PC-9 (cell line): Measurements from ENCODE around the gene PPAT. TPM values are rescaled to one million over a fixed set of nuclear protein-coding genes. Genes with fewer than 3 reads are reported as not detected.
A peak's percentile ranks its signal among the peaks of the same experiment; 100 is the strongest.

ENCODE experiments used
- BruUV-seq: library from RNA; stranded (reverse); fragments of 400-500 nt; replicated peaks from 2 replicates; lab custom pipeline; 2021; lab: Mats Ljungman, UMichigan
- CTCF ChIA-PET: fragments of 300-600 bp; sonication (Branson Sonifier 250); formaldehyde crosslinking; loops from one replicate; lab custom pipeline; 2022; ENCODE audit warnings: antibody characterized with exemption; lab: Charles Lee
- POLR2A ChIA-PET: fragments of 300-600 bp; sonication (Branson Sonifier 250); formaldehyde crosslinking; loops from one replicate; lab custom pipeline; 2022; ENCODE audit warnings: antibody characterized with exemption; ENCODE audit not compliant: unreplicated experiment; lab: Charles Lee
- DNase-seq, 2 experiments: peaks; one replicate each; pipeline versions ENCODE4 v3.0.0 to v3.0.0-alpha.2; 2015 to 2022; ENCODE audit warnings: mixed read lengths in 1 of 2
- H2AFZ ChIP-seq: fragments of 200-600 bp; sonication (generic); 2 replicates; pipeline ENCODE4 v1.8.1; 2017; ENCODE audit warnings: antibody characterized with exemption
- H3F3A ChIP-seq: fragments of 200-600 bp; sonication (generic); 2 replicates; pipeline ENCODE4 v1.8.1; 2017; ENCODE audit warnings: antibody characterized with exemption, mild to moderate bottlenecking, low read depth; ENCODE audit not compliant: insufficient read depth
- H3K27ac ChIP-seq: fragments of 200-600 bp; sonication (generic); 2 replicates; pipeline ENCODE4 v1.6.1; 2016; ENCODE audit warnings: mixed run types
- H3K27me3 ChIP-seq: fragments of 200-600 bp; sonication (generic); 2 replicates; pipeline ENCODE4 v1.6.1; 2016; ENCODE audit warnings: low read depth, mixed run types; ENCODE audit not compliant: insufficient read depth
- H3K36me3 ChIP-seq: fragments of 200-600 bp; sonication (generic); 2 replicates; pipeline ENCODE4 v1.6.1; 2016; ENCODE audit warnings: low read depth, mixed run types
- H3K4me1 ChIP-seq: fragments of 200-600 bp; sonication (generic); replicated peaks from 2 replicates; pipeline ENCODE4 v1.6.1; 2016; ENCODE audit warnings: mixed run types; ENCODE audit not compliant: insufficient read depth
- H3K4me2 ChIP-seq: fragments of 200-600 bp; sonication (generic); 2 replicates; pipeline ENCODE4 v1.6.1; 2017; ENCODE audit warnings: mixed run types
- H3K4me3 ChIP-seq: fragments of 200-600 bp; sonication (generic); 2 replicates; pipeline ENCODE4 v1.6.1; 2016; ENCODE audit warnings: mixed run types
- H3K79me2 ChIP-seq: fragments of 200-600 bp; sonication (generic); 2 replicates; pipeline ENCODE4 v1.6.1; 2017; ENCODE audit warnings: low read depth, mixed run types
- H3K9me2 ChIP-seq: fragments of 200-600 bp; sonication (generic); 2 replicates; pipeline ENCODE4 v1.8.1; 2017; ENCODE audit warnings: mild to moderate bottlenecking; ENCODE audit not compliant: insufficient read depth
- H3K9me3 ChIP-seq: fragments of 200-600 bp; sonication (generic); 2 replicates; pipeline ENCODE4 v1.8.1; 2016; ENCODE audit warnings: low read depth; ENCODE audit not compliant: insufficient read depth
- H4K20me1 ChIP-seq: fragments of 200-600 bp; sonication (generic); 2 replicates; pipeline ENCODE4 v1.8.1; 2017; ENCODE audit not compliant: insufficient read depth
- CTCF ChIP-seq: fragments of 200-600 bp; sonication (generic); conservative IDR thresholded peaks from 2 replicates; pipeline ENCODE4 v1.6.1; 2017; ENCODE audit warnings: mixed run types, antibody characterized with exemption, mild to moderate bottlenecking, moderate library complexity
- EZH2 ChIP-seq: fragments of 200-600 bp; sonication (generic); IDR thresholded peaks from 2 replicates; pipeline ENCODE4 v1.8.0; 2017; ENCODE audit warnings: antibody characterized with exemption, low read depth
- intact Hi-C: fragments of 100-400 bp; cut with micrococcal nuclease; formaldehyde crosslinking; loops from one replicate; pipeline ENCODE4 v1.10.0; 2022; ENCODE audit not compliant: unreplicated experiment
- total RNA-seq: library from RNA; stranded (reverse); gene quantifications from 2 replicates; pipeline ENCODE4 v1.2.3, GENCODE V29; 2021

The PPAT gene
- total RNA-seq, 1 experiment from 2014 or later, result 21.3 TPM

GRCh38 chr4:56426273-56426672 lies 9.1 kb downstream of the PPAT start:
- Histone ChIP-seq H3K27ac (no peak overlapping the region), H3K79me2 (peaks cover 99% of the 10 kb centered on the region), H3K36me3 (no peaks in the 10 kb centered on the region), H4K20me1 (peaks cover 8% of the 10 kb centered on the region), H3F3A (0 out of 2 replicates have a peak, but pooled peaks cover 5% of the 10 kb centered on the region), H2AFZ (no peak overlapping the region), H3K4me1 (no peaks in the 10 kb centered on the region; the same call in 1 of the 2 replicates), H3K4me3 (no peak overlapping the region), H3K9me2 (no peaks in the 10 kb centered on the region), H3K4me2 (no peak overlapping the region), H3K27me3 (no peaks in the 10 kb centered on the region), H3K9me3 (no peaks in the 10 kb centered on the region)
- no TSS peak for BruUV-seq
- POLR2A ChIA-PET, result no interaction called here
- TF ChIP-seq EZH2, result no peak
- TF ChIP-seq CTCF, result no peak
- intact Hi-C loops, result loop anchor here (10.0 kb wide), 1 partner anchor 119 kb away; no protein-coding TSS in a partner anchor
- DNase-seq, result no peak
- CTCF ChIA-PET, result no interaction called here

- H3K4me1 ChIP-seq, result no peaks in the 10 kb centered on the region
- POLR2A ChIA-PET, result interaction anchor here (0.6 kb wide), 2 partner anchors 10 to 17 kb away, joined by 4 to 21 read pairs; partner anchors contain the start of gene PPAT
- no peak overlapping the region for H3K4me2 ChIP-seq
- no peaks in the 10 kb centered on the region for H3K9me2 ChIP-seq
- intact Hi-C loops, result loop anchor here (10.0 kb wide), 1 partner anchor 119 kb away; no protein-coding TSS in a partner anchor
- no peaks in the 10 kb centered on the region for H3K36me3 ChIP-seq
- H3K79me2 ChIP-seq, result peaks cover 97% of the 10 kb centered on the region
- H3K27me3 ChIP-seq, result no peaks in the 10 kb centered on the region
- H3K9me3 ChIP-seq, result no peaks in the 10 kb centered on the region
- no peak overlapping the region for H3K4me3 ChIP-seq
- no peak overlapping the region for H2AFZ ChIP-seq
- no TSS peak for BruUV-seq
- no peak for DNase-seq
- no peak for TF ChIP-seq CTCF
- TF ChIP-seq EZH2, result no peak
- peaks cover 8% of the 10 kb centered on the region for H4K20me1 ChIP-seq
- CTCF ChIA-PET, result no interaction called here
- no peak overlapping the region for H3K27ac ChIP-seq
- H3F3A ChIP-seq, result 0 out of 2 replicates have a peak, but pooled peaks cover 5% of the 10 kb centered on the region
Observed at GRCh38 chr4:56425518-56425917, 9.9 kb downstream of the PPAT start.

GRCh38 chr4:56424697-56425514 lies 10.5 kb downstream of the PPAT start:
- TF ChIP-seq CTCF (peak; percentile 69), EZH2 (no peak)
- Histone ChIP-seq H3K79me2 (peaks cover 97% of the 10 kb centered on the region), H3K4me2 (no peak overlapping the region), H4K20me1 (peaks cover 8% of the 10 kb centered on the region), H3K27me3 (no peaks in the 10 kb centered on the region), H3K4me1 (no peaks in the 10 kb centered on the region), H3K9me2 (no peaks in the 10 kb centered on the region), H3K36me3 (no peaks in the 10 kb centered on the region), H3F3A (0 out of 2 replicates have a peak, but pooled peaks cover 5% of the 10 kb centered on the region), H2AFZ (no peak overlapping the region), H3K27ac (no peak overlapping the region), H3K9me3 (no peaks in the 10 kb centered on the region), H3K4me3 (no peak overlapping the region)
- ChIA-PET CTCF (no interaction called here), POLR2A (interaction anchor here (0.6 kb wide), 2 partner anchors 11 to 16 kb away, joined by 4 to 21 read pairs; partner anchors contain the start of gene PPAT)
- intact Hi-C loops, result loop anchor here (10.0 kb wide), 1 partner anchor 120 kb away; no protein-coding TSS in a partner anchor
- DNase-seq, result no peak
- BruUV-seq, result no TSS peak
